ENCODE data around the gene UMAD1.
"Not testable (repeated sequence)": the region's sequence is repeated elsewhere in the genome, so short reads cannot be mapped to it uniquely, and the experiment has no call there.

Gene UMAD1

GRCh38 chr7:7803715-7804178, 163.2 kb downstream of the UMAD1 start:
- no peaks in the 10 kb centered on the region for H3K4me1 ChIP-seq (ENCODE audit: insufficient read depth, low read length)
- no peak overlapping the region for H3K27ac ChIP-seq (ENCODE audit: low read length)
- no peak for DNase-seq
- no peak overlapping the region for H2AFZ ChIP-seq (ENCODE audit: low read depth, low read length)
- no peaks in the 10 kb centered on the region for H3K36me3 ChIP-seq (ENCODE audit: insufficient read depth, low read length)
- H3K9me3 ChIP-seq (ENCODE audit: insufficient read depth, low read length, severe bottlenecking), result no peaks in the 10 kb centered on the region
- no peak for ATAC-seq (ENCODE audit: insufficient read depth, low read depth)
- no peaks in the 10 kb centered on the region for H3K79me2 ChIP-seq (ENCODE audit: insufficient read depth, low read length)
- no peak overlapping the region for H3K4me3 ChIP-seq (ENCODE audit: low read depth in 1 of 2, low read length in 2 of 2)
- no peaks in the 10 kb centered on the region for H4K20me1 ChIP-seq (ENCODE audit: insufficient read depth, low read length)
- no peak overlapping the region for H3K9ac ChIP-seq (ENCODE audit: low read depth, low read length)
- no peak overlapping the region for H3K4me2 ChIP-seq (ENCODE audit: insufficient read depth, low read length)
- no peaks in the 10 kb centered on the region for H3K27me3 ChIP-seq (ENCODE audit: insufficient read depth, low read length, poor library complexity)
- TF ChIP-seq CTCF (IDR thresholded peaks at IDR 0.05; ENCODE audit: borderline replicate concordance, extremely low read depth, low read length, poor library complexity, severe bottlenecking) (no peak), EZH2 (IDR thresholded peaks at IDR 0.05; ENCODE audit: borderline replicate concordance, low read depth, low read length, severe bottlenecking) (no peak)

- ATAC-seq (ENCODE audit: insufficient read depth, low read depth); H3K9me3 ChIP-seq (ENCODE audit: insufficient read depth, low read length, severe bottlenecking); H3K27ac ChIP-seq (ENCODE audit: low read length); H3K79me2 ChIP-seq (ENCODE audit: insufficient read depth, low read length); H3K27me3 ChIP-seq (ENCODE audit: insufficient read depth, low read length, poor library complexity); H3K36me3 ChIP-seq (ENCODE audit: insufficient read depth, low read length); H3K9ac ChIP-seq (ENCODE audit: low read depth, low read length); H3K4me2 ChIP-seq (ENCODE audit: insufficient read depth, low read length); H3K4me1 ChIP-seq (ENCODE audit: insufficient read depth, low read length); DNase-seq; H2AFZ ChIP-seq (ENCODE audit: low read depth, low read length); H4K20me1 ChIP-seq (ENCODE audit: insufficient read depth, low read length); H3K4me3 ChIP-seq (ENCODE audit: low read depth in 1 of 2, low read length in 2 of 2): not testable (repeated sequence)
Observed at GRCh38 chr7:7804822-7805221, 164.3 kb downstream of the UMAD1 start.

- Histone ChIP-seq H3K36me3 (ENCODE audit: insufficient read depth, low read length) (no peaks in the 10 kb centered on the region), H3K9ac (ENCODE audit: low read depth, low read length) (no peak overlapping the region), H3K4me1 (ENCODE audit: insufficient read depth, low read length) (no peaks in the 10 kb centered on the region), H2AFZ (ENCODE audit: low read depth, low read length) (no peak overlapping the region), H3K4me3 (ENCODE audit: low read depth in 1 of 2, low read length in 2 of 2) (no peak overlapping the region), H3K4me2 (ENCODE audit: insufficient read depth, low read length) (no peak overlapping the region), H3K27ac (ENCODE audit: low read length) (no peak overlapping the region), H3K27me3 (ENCODE audit: insufficient read depth, low read length, poor library complexity) (no peaks in the 10 kb centered on the region), H4K20me1 (ENCODE audit: insufficient read depth, low read length) (no peaks in the 10 kb centered on the region), H3K79me2 (ENCODE audit: insufficient read depth, low read length) (no peaks in the 10 kb centered on the region), H3K9me3 (ENCODE audit: insufficient read depth, low read length, severe bottlenecking) (no peaks in the 10 kb centered on the region)
- DNase-seq (no peak), ATAC-seq (ENCODE audit: insufficient read depth, low read depth) (no peak)
- no peak for TF ChIP-seq CTCF (IDR thresholded peaks at IDR 0.05; ENCODE audit: borderline replicate concordance, extremely low read depth, low read length, poor library complexity, severe bottlenecking)
Observed at GRCh38 chr7:7805511-7806153, 165.1 kb downstream of the UMAD1 start.

- Histone ChIP-seq H3K36me3 (ENCODE audit: insufficient read depth, low read length) (no peaks in the 10 kb centered on the region), H4K20me1 (ENCODE audit: insufficient read depth, low read length) (no peaks in the 10 kb centered on the region), H3K9me3 (ENCODE audit: insufficient read depth, low read length, severe bottlenecking) (no peaks in the 10 kb centered on the region), H3K9ac (ENCODE audit: low read depth, low read length) (no peak overlapping the region), H3K4me1 (ENCODE audit: insufficient read depth, low read length) (no peaks in the 10 kb centered on the region), H3K27me3 (ENCODE audit: insufficient read depth, low read length, poor library complexity) (no peaks in the 10 kb centered on the region), H3K4me2 (ENCODE audit: insufficient read depth, low read length) (no peak overlapping the region), H3K4me3 (ENCODE audit: low read depth in 1 of 2, low read length in 2 of 2) (no peak overlapping the region), H3K79me2 (ENCODE audit: insufficient read depth, low read length) (no peaks in the 10 kb centered on the region), H3K27ac (ENCODE audit: low read length) (no peak overlapping the region), H2AFZ (ENCODE audit: low read depth, low read length) (no peak overlapping the region)
- no peak for ATAC-seq (ENCODE audit: insufficient read depth, low read depth)
- DNase-seq, result no peak
- TF ChIP-seq CTCF (IDR thresholded peaks at IDR 0.05; ENCODE audit: borderline replicate concordance, extremely low read depth, low read length, poor library complexity, severe bottlenecking), result no peak
- TF ChIP-seq EZH2 (IDR thresholded peaks at IDR 0.05; ENCODE audit: borderline replicate concordance, low read depth, low read length, severe bottlenecking), result no peak
Observed at GRCh38 chr7:7808156-7808555, 167.6 kb downstream of the UMAD1 start.

Measured in DND-41 (cell line).